Measurements from ENCODE around the gene CAPN1.

DNA sequence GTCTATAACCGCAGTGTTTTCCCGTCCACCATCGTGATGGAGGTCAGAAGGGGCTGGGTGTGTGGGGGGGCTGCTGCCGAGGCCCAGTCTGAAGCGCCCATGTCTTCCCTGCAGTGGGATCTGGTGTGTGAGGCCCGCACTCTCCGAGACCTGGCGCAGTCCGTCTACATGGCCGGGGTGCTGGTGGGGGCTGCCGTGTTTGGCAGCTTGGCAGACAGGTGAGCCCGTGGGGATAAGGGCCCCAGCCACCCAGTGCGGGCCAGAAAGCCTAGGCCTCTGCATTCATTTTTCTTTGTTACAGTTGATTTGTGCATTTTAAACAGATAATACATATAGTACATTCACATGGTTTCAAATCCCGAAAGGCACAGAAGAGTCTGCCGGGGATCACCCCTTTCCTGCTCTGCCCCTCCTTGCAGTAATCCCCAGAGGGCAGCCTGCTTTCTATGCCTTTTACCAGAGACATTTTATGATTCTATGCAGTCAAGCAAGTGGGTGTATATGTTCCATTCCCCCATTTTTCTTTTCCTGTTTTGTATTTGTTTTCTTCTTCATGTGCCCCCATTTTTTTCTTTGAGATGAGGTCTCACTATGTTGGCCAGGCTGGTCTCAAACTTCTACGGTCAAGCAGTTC is 32.6 kb downstream of the CAPN1 start:
- TF ChIP-seq, protein P1, sequence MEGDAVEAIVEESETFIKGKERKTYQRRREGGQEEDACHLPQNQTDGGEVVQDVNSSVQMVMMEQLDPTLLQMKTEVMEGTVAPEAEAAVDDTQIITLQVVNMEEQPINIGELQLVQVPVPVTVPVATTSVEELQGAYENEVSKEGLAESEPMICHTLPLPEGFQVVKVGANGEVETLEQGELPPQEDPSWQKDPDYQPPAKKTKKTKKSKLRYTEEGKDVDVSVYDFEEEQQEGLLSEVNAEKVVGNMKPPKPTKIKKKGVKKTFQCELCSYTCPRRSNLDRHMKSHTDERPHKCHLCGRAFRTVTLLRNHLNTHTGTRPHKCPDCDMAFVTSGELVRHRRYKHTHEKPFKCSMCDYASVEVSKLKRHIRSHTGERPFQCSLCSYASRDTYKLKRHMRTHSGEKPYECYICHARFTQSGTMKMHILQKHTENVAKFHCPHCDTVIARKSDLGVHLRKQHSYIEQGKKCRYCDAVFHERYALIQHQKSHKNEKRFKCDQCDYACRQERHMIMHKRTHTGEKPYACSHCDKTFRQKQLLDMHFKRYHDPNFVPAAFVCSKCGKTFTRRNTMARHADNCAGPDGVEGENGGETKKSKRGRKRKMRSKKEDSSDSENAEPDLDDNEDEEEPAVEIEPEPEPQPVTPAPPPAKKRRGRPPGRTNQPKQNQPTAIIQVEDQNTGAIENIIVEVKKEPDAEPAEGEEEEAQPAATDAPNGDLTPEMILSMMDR (IDR thresholded peaks at IDR 0.05) = no peak
- no peak for TF ChIP-seq EZH2 (IDR thresholded peaks at IDR 0.05; ENCODE audit: borderline replicate concordance, insufficient read depth, low read depth, low read length, poor library complexity, severe bottlenecking)
